K562 (cell line): ENCODE data around the gene ATXN7L2. TPM values are rescaled to one million over a fixed set of nuclear protein-coding genes. Genes with fewer than 3 reads are reported as not detected.

ENCODE experiments used
- ATF1 ChIP-seq, 2 experiments: fragments of 450-650 bp in 1 of 2; IDR thresholded peaks; 2 replicates each; pipeline ENCODE4 v1.6.1; 2016; ENCODE audit warnings: missing compliant biosample characterization in 1 of 2, missing genetic modification characterization in 1 of 2
- HLTF ChIP-seq: fragments of 450-650 bp; IDR thresholded peaks from 2 replicates; pipeline ENCODE4 v1.6.1; 2016
- HNRNPLL ChIP-seq: fragments of 200-400 bp; formaldehyde crosslinking; IDR thresholded peaks from 2 replicates; pipeline ENCODE4 v1.6.1; 2017; ENCODE audit warnings: low read length, low read depth, mild to moderate bottlenecking; ENCODE audit not compliant: poor library complexity, severe bottlenecking
- KLF1 ChIP-seq: fragments of 450-650 bp; IDR thresholded peaks from 2 replicates; pipeline ENCODE4 v1.6.1; 2016; ENCODE audit warnings: missing genetic modification characterization, missing compliant biosample characterization
- NONO ChIP-seq, 2 experiments: fragments of 200-400 bp in 1 of 2; fragments of 450-650 bp in 1 of 2; formaldehyde crosslinking in 1 of 2; IDR thresholded peaks; 2 replicates each; pipeline ENCODE4 v1.6.1; 2017; ENCODE audit warnings: low read depth in 2 of 2, mild to moderate bottlenecking in 2 of 2, moderate library complexity in 2 of 2, low read length in 1 of 2
- SAP30 ChIP-seq: fragments of 200-600 bp; sonication (generic); IDR thresholded peaks from 2 replicates; pipeline ENCODE4 v1.6.1; 2012; ENCODE audit warnings: borderline replicate concordance, low read depth, mild to moderate bottlenecking, moderate library complexity, low read length, control low read depth, inconsistent platforms; ENCODE audit not compliant: insufficient read depth, poor library complexity, severe bottlenecking
- TCF3 ChIP-seq: sonication (generic); formaldehyde crosslinking; IDR thresholded peaks from 2 replicates; pipeline ENCODE4 v1.4.0; 2020; ENCODE audit warnings: mild to moderate bottlenecking, missing genetic modification reagents
- THRB ChIP-seq: fragments of 450-650 bp; formaldehyde crosslinking; conservative IDR thresholded peaks from 2 replicates; pipeline ENCODE4 v1.4.0; 2022; ENCODE audit warnings: mild to moderate bottlenecking, missing genetic modification characterization
- ZBTB9 ChIP-seq: fragments of 450-650 bp; formaldehyde crosslinking; IDR thresholded peaks from 2 replicates; pipeline ENCODE4 v1.4.0; 2020; ENCODE audit warnings: mild to moderate bottlenecking, moderate library complexity
- ZNF174 ChIP-seq: fragments of 250-450 bp; sonication (Bioruptor Pico); IDR thresholded peaks from 2 replicates; pipeline ENCODE4 v1.4.0; 2020; ENCODE audit warnings: mild to moderate bottlenecking
- ZNF212 ChIP-seq: fragments of 450-650 bp; formaldehyde crosslinking; IDR thresholded peaks from 2 replicates; pipeline ENCODE4 v1.4.0; 2020; ENCODE audit warnings: mild to moderate bottlenecking
- ZNF318 ChIP-seq, 2 experiments: fragments of 450-650 bp; IDR thresholded peaks; 2 replicates each; pipeline ENCODE4 v1.6.1; 2016; ENCODE audit warnings: mild to moderate bottlenecking in 2 of 2, borderline replicate concordance in 1 of 2, low read depth in 1 of 2, moderate library complexity in 1 of 2
- polyA plus RNA-seq, 8 experiments: library from polyadenylated mRNA; depleted of rRNA in 4 of 8; stranded (reverse) in 5 of 8; unstranded in 3 of 8; fragments of >200 nt; fragmentation: Nextera tagmentation in 2 of 8; fragmentation: Illumina TruSeq in 1 of 8; extraction: Ambion mirVana in 2 of 8; extraction: Trizol in 1 of 8; gene quantifications; 2 replicates each; pipeline versions ENCODE4 v1.2.1 to v1.2.3, GENCODE V29; 2011 to 2014; ENCODE audit warnings: inconsistent platforms in 1 of 8, missing spikeins in 1 of 8
- total RNA-seq, 7 experiments: library from RNA; depleted of rRNA in 6 of 7; stranded (reverse); fragments of >200 nt in 6 of 7; fragmentation: Illumina TruSeq in 2 of 7; extraction: Trizol in 2 of 7; gene quantifications; 2 replicates each; pipeline versions ENCODE4 v1.2.1 to v1.2.3, GENCODE V29; 2011 to 2021; ENCODE audit warnings: low replicate concordance in 1 of 7

ATXN7L2 gene
- total and polyA plus RNA-seq, 9 of the 15 experiments (the other 6 are each of a cell fraction or from before 2014, with no cell fraction given) = 0.21 to 10.4 (median 5.8) TPM

- TF ChIP-seq THRB (CRISPR knock-in tag) (peak; percentile 48; the same call in 1 of the 2 replicates), NONO (IDR thresholded peaks at IDR 0.05; ENCODE audit: low read depth in 2 of 2, low read length in 1 of 2) (peak in 1 of 2 experiments; percentile 78; a peak in 1 of 4 replicates), SAP30 (peak; percentile 99), ZBTB9 (0 out of 2 replicates have a peak, but pooled peaks have one; percentile 41), HNRNPLL (peak; percentile 60), ZNF212 (CRISPR knock-in tag) (peak; percentile 78; the same call in 1 of the 2 replicates), ZNF174 (no peak), ZNF318 (IDR thresholded peaks at IDR 0.05; ENCODE audit: borderline replicate concordance in 1 of 2, low read depth in 1 of 2) (no peak), ATF1 (CRISPR knock-in tag; IDR thresholded peaks at IDR 0.05) (no peak), ATF1 (tag; IDR thresholded peaks at IDR 0.05) (peak; percentile 81), HLTF (peak; percentile 67; the same call in 1 of the 2 replicates), KLF1 (tag) (peak; percentile 51; the same call in 1 of the 2 replicates), TCF3 (CRISPR knock-in tag) (peak; percentile 14; the same call in 1 of the 2 replicates)
Observed at GRCh38 chr1:109493805-109494539, 10.3 kb downstream of the ATXN7L2 start, which contains the start of gene CYB561D1 (continued).
